ENCODE data around the gene PGLYRP2.
"Not testable (repeated sequence)": the region's sequence is repeated elsewhere in the genome, so short reads cannot be mapped to it uniquely, and the experiment has no call there.

Gene PGLYRP2, protein sequence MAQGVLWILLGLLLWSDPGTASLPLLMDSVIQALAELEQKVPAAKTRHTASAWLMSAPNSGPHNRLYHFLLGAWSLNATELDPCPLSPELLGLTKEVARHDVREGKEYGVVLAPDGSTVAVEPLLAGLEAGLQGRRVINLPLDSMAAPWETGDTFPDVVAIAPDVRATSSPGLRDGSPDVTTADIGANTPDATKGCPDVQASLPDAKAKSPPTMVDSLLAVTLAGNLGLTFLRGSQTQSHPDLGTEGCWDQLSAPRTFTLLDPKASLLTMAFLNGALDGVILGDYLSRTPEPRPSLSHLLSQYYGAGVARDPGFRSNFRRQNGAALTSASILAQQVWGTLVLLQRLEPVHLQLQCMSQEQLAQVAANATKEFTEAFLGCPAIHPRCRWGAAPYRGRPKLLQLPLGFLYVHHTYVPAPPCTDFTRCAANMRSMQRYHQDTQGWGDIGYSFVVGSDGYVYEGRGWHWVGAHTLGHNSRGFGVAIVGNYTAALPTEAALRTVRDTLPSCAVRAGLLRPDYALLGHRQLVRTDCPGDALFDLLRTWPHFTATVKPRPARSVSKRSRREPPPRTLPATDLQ

DNA sequence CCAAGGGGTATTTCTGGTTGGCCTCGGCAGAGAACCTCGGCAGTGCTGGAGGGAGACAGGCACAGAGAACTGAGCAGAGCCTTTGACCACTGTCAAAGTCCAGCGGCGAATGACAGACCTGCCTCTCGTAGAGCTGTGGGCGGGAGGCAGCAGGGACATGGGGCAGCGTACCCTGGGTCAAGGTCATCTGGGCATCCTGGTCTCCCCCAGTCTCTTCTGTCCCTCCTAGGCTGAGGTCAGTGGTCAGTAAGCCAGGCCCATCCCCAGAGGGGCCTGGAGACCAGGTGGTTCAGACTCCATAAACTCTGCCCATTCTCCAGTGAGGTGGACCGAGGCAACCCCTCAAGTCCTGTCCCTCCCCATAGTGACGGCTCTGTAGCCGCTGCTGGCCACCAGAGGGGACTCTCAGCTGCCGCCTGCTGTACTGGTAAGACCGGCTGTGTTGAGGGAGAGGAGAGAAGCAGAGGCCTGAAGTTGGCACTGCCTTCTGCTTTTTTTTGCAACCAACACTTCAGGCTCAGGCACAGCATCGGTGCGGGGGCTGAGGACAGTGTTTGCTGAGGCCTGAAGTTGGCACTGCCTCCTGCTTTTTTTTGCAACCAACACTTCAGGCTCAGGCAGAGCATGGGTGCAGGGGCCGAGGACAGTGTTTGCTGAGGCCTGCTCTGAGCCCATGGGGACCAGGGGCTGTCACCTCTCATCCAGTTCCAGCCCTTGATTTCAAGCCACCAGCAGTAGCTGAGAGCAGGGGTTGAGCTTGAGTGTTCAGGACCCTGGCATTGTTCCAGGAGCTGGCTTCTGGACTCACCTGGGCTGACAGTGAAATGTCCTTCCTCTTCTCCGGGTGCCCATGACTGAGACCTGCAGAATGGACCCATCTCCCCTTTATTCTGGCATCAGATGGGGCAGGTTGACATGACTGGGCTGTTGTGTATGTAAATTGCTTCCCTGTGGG, at the start of gene PGLYRP2:
TSS of gene PGLYRP2 (minus strand) at position 111 of the 955 bp plus-strand sequence. CDS start 130 bp downstream, outside the sequence.
- no peak for DNase-seq

- DNase-seq, result no peak
Observed at GRCh38 chr19:15527705-15528104, 48.4 kb upstream of the PGLYRP2 start.

GRCh38 chr19:15526408-15526807, 47.1 kb upstream of the PGLYRP2 start:
- no peak for DNase-seq

DNA sequence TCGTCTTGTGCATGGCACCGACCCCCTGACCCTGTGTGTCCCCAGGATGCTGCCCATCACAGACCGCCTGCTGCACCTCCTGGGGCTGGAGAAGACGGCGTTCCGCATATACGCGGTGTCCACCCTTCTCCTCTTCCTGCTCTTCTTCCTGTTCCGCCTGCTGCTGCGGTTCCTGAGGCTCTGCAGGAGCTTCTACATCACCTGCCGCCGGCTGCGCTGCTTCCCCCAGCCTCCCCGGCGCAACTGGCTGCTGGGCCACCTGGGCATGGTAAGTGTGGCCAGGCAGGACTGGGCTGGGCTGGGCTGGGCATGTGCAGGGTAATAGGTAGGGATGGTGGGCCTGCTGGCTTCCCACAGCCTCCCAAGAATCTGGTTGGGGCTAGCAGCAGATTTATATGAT, 46.0 kb upstream of the PGLYRP2 start:
- no peak for DNase-seq

DNA sequence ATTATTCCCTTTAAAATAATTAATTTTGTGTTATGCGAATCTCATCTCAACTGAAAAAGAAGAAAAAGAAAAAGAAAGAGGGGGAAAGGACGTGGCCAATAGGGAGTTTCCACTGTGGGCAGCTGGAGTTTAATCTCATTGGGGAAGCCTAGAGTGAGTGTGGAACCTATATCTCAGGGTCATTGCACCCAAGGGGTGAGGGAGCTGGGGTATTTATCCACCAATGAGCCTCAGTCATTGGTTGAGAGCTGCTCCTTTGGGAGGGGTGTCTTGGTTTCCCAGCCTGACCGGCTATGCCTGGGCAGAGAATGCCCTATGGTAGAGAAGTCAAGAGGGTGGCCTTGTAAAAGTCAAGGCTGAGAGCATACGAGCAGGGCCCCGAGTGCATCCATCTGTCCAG, 45.5 kb upstream of the PGLYRP2 start:
- no peak for DNase-seq

DNA sequence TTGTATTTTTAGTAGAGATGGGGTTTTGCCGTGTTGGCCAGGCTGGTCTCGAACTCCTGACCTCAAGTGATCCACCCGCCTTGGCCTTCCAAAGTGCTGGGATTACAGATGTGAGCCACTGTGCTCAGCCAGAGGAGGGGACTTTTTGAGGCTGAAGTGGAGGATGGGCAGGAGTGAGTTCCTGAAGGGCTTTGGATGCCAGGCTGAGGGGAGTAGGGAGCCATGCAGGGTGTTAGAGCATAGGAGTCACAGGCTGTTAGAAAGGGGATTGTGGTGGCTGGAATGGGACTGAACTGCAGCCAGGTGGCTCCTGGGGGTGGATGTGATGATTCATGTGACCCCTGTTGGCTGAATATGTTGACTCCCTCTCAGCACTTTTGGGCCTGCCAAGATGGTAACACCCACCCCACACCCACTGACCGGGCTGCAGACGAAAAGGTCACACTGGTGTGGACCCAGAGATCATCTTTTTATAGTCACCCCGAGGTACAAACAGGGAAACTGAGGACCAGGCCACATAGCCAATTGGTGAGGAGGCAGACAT, 40.2 kb upstream of the PGLYRP2 start:
- DNase-seq, result no peak

DNA sequence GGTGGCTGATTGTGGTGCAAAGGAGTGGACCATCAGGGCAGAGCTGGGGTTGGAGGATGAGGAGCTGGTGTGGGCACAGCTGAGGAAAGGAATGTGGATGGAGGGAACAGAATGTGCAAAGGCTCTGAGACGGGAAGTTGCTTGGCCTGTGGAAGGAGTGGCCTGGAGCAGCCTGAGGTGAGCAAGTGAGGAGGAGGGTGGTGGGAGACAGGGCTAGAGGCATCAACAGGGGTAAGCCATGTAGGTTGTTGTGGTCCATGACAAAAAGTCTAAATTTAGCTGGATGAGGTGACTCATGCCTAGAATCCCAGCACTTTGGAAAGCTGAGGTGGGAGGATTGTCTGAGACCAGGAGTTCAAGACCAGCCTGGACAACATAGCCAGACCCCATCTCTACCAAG, 38.5 kb upstream of the PGLYRP2 start:
- DNase-seq, result no peak

- no peak for DNase-seq
Observed at GRCh38 chr19:15516363-15516762, 37.1 kb upstream of the PGLYRP2 start.

DNA sequence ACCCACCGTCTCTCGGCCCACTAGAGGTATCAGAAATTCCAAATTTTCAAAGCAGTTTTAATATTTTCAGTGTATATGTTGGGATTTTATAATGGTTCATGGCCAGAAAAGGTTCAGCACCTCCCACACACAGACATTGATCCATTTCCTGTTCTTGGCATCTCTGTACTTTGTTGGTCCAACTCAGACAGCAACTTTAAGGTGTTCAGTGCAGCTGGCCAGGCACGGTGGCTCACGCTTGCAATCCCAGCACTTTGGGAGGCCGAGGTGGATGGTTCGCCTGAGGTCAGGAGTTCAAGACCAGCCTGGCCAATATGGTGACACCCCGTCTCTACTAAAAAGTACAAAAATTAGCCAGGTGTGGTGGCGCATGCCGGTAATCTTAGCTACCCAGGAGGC, 35.9 kb upstream of the PGLYRP2 start:
- not testable (repeated sequence) for DNase-seq

- no peak for DNase-seq
Observed at GRCh38 chr19:15511671-15512424, 32.5 kb upstream of the PGLYRP2 start.

GRCh38 chr19:15508035-15508710, 28.9 kb upstream of the PGLYRP2 start, which contains the start of gene CYP4F22:
Gene CYP4F22, plus strand, starts transcription at chr19:15508525. Its CDS starts 16,812 bp downstream, at chr19:15525337.
- peak; percentile 16 for DNase-seq

DNA sequence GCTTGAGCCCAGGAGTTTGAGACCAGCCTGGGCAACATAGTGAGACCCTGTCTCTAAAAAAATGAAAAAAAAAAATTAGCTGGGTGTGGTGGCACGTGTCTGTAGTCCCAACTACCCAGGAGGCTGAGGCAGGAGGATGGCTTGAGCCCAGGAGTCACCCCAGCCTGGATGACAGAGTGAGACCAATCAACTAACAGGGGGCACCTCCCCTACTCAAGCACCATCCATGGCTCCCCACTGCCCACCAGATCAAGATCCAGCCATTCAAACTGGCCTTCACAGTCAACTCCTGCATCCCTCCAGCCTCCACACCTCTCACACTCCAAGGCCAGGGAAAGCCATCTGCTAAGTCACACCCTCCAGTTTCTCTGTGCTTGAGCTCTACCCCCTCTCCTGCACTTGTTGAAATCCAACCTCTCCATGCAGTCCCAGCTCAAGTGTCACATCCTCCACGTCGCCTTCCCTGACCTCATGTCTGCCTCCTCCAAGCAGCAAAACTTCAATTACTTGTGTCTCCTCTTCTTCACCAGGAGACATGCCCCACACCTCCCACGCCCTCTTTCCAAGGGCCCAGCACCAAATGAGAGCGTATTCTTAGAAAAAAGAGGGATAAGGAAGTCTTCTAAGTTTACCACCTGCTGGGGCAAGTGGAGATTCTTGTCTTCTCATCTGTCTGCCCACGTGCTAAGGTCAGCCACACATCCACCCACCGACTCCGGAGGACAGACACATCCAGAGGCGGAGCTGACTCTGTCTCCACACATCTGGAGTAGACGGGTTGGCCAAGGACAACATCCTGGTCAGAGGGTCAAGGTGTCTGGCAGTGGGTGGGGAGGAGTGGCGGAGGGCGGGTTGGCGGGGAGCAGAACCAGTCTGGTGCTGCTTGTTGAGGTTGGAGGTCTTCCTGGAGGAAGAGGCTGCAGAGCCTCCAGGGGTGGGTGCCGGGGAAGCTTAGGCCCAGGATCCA, 28.1 kb upstream of the PGLYRP2 start:
- DNase-seq, result no peak

DNA sequence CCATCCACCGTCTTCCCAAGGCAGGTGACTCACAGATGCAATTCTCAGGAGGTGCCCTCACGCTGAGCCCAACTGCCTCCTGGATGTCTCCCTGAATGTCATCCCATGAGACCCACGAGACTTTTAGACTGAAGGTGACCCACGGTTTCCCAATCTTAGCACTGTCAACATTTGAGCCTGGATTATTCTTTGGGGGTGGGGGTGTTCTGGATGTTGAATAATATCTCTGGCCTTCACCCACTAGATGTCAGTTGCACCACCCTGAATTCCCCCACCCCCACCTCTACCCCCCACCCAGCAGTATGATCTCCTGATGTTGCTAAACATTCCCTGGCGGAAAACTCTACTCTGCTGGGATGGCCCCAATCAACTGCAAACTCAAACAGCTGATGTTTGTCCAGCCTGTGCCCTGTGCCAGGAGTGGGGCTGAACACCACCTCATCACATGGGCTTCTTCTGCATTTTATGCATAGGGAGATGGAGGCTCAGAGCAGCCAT, 26.8 kb upstream of the PGLYRP2 start:
- DNase-seq, result no peak

GRCh38 chr19:15502264-15502663, 23.0 kb upstream of the PGLYRP2 start:
- no peak for DNase-seq

DNA sequence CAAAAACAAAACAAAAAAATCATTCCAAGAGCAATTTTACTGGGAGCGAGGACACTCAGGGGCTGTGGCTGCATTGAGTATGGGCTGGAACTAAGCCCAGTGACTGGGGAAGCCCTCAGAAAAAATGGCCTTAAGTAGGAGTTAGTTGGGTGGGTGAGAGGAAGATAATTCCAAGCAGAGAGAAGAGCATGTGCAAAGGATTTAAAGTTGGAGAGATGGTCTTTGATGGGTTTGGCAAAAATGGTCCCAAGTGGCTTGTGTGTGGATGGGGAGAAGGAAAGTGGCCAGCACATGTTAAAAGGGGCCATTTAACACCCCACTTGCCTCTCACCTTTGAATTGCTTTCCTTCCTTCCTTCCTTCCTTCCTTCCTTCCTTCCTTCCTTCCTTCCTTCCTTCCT, 22.3 kb upstream of the PGLYRP2 start:
- no peak for DNase-seq

- no peak for DNase-seq
Observed at GRCh38 chr19:15498910-15499309, 19.6 kb upstream of the PGLYRP2 start.

- no peak for DNase-seq
Observed at GRCh38 chr19:15498156-15498858, 19.0 kb upstream of the PGLYRP2 start.

GRCh38 chr19:15495151-15495550, 15.8 kb upstream of the PGLYRP2 start:
- no peak for DNase-seq

DNA sequence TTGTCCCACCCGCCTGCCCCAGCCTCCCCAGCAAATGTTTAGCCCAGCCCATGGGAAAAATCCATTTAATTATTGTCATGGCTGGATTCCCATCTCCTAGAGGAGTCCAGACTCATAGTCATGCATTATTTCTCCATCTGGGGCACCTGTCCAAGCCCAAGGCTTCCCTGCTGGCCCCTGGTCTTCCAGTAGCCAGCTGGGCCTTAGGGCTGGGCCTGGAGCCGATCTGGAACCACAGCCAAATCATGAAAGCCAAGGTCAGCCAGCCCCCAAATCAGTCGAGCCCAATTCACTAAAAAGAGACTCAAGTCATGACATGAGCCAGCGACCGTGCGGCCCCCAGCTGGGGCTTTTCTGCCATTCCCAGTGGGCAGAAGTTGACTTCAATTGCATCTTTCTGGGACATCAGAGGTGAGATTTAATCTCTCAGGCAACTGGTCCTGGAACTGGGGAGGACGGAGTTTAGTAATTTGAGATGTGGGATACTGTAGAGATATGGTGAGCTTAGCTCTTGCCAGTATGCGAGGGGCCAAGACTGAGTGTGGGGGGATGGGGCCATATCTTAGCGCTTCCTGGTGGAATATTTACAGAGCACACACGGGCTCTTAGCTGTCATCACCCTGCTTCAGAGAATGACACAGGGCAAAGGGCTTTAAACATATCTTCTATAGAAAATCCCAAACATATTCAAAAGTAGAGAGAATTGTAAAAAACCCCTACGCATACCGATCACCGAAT, 9.4 kb upstream of the PGLYRP2 start:
- DNase-seq, result no peak

Measured in stimulated activated CD4-positive, alpha-beta T cell treated with anti-CD3 and anti-CD28 coated beads, Interleukin-12 subunit alpha, Interleukin-12 subunit beta, amount 100 ng/mL, for 4 hours (primary cell).